HepG2 (cell line): ENCODE measurements around the gene MBD3L2B. TPM values are rescaled to one million over a fixed set of nuclear protein-coding genes. Genes with fewer than 3 reads are reported as not detected.

Experiments
- AGO2 ChIP-seq: fragments of 200-400 bp; formaldehyde crosslinking; optimal IDR thresholded peaks from 2 replicates; pipeline ENCODE3; 2017; ENCODE audit warnings: mild to moderate bottlenecking, low read depth, low read length, moderate library complexity
- ATAD3A ChIP-seq: sonication (generic); formaldehyde crosslinking; IDR thresholded peaks from 2 replicates; pipeline ENCODE4 v1.4.0; 2020; ENCODE audit warnings: missing genetic modification reagents
- EEA1 ChIP-seq: sonication (generic); formaldehyde crosslinking; IDR thresholded peaks from 2 replicates; pipeline ENCODE4 v1.5.1; 2020; ENCODE audit warnings: mild to moderate bottlenecking, missing genetic modification reagents, borderline replicate concordance
- FOXA1 ChIP-seq, 2 experiments: fragments of 450-650 bp in 1 of 2; sonication (generic) in 1 of 2; formaldehyde crosslinking in 1 of 2; IDR thresholded peaks; 2 replicates each; pipeline versions ENCODE4 v1.4.0 to v1.6.1; 2016 to 2020; ENCODE audit warnings: missing genetic modification reagents in 1 of 2
- HDAC2 ChIP-seq: sonication (generic); formaldehyde crosslinking; IDR thresholded peaks from 2 replicates; pipeline ENCODE4 v1.4.0; 2020; ENCODE audit warnings: missing genetic modification reagents
- JUN ChIP-seq: sonication (generic); formaldehyde crosslinking; IDR thresholded peaks from 2 replicates; pipeline ENCODE4 v1.4.0; 2020; ENCODE audit warnings: mild to moderate bottlenecking, missing genetic modification reagents
- MAF1 ChIP-seq: sonication (generic); formaldehyde crosslinking; IDR thresholded peaks from 2 replicates; pipeline ENCODE4 v1.5.0; 2020; ENCODE audit warnings: missing genetic modification reagents, borderline replicate concordance
- NR2F2 ChIP-seq: IDR thresholded peaks from 2 replicates; pipeline ENCODE4 v1.6.1; 2012; ENCODE audit warnings: low read depth, inconsistent platforms, borderline replicate concordance
- PLRG1 ChIP-seq: fragments of 450-650 bp; conservative IDR thresholded peaks from 2 replicates; pipeline ENCODE4 v1.6.1; 2016
- RARA ChIP-seq: IDR thresholded peaks from 2 replicates; pipeline ENCODE4 v1.6.1; 2016; ENCODE audit warnings: missing genetic modification reagents, missing compliant biosample characterization
- RBM39 ChIP-seq: fragments of 200-400 bp; formaldehyde crosslinking; IDR thresholded peaks from one replicate; pipeline ENCODE4 v1.6.1; 2018; ENCODE audit warnings: antibody characterized with exemption, mild to moderate bottlenecking, low read depth, low read length; ENCODE audit not compliant: poor library complexity, severe bottlenecking
- RORA ChIP-seq: sonication (generic); formaldehyde crosslinking; IDR thresholded peaks from 2 replicates; pipeline ENCODE4 v1.5.0; 2020; ENCODE audit warnings: mild to moderate bottlenecking, missing genetic modification reagents, moderate library complexity
- SCMH1 ChIP-seq: sonication (generic); formaldehyde crosslinking; IDR thresholded peaks from 2 replicates; pipeline ENCODE4 v1.9.0; 2021; ENCODE audit warnings: missing genetic modification reagents, mild to moderate bottlenecking, borderline replicate concordance
- SMAD9 ChIP-seq: sonication (generic); formaldehyde crosslinking; IDR thresholded peaks from 2 replicates; pipeline ENCODE4 v1.5.1; 2020; ENCODE audit warnings: mild to moderate bottlenecking, missing genetic modification reagents
- TBX3 ChIP-seq: fragments of 450-650 bp; IDR thresholded peaks from 2 replicates; pipeline ENCODE4 v1.6.1; 2017; ENCODE audit warnings: antibody characterized with exemption, mild to moderate bottlenecking, inconsistent platforms, borderline replicate concordance
- U2AF2 ChIP-seq: fragments of 200-400 bp; formaldehyde crosslinking; IDR thresholded peaks from 2 replicates; pipeline ENCODE4 v1.6.1; 2017; ENCODE audit warnings: low read depth, mild to moderate bottlenecking, low read length
- ZNF230 ChIP-seq: sonication (generic); formaldehyde crosslinking; IDR thresholded peaks from 2 replicates; pipeline ENCODE4 v1.4.0; 2020; ENCODE audit warnings: mild to moderate bottlenecking, missing genetic modification reagents
- ZNF235 ChIP-seq: sonication (generic); formaldehyde crosslinking; IDR thresholded peaks from 2 replicates; pipeline ENCODE4 v1.8.1; 2023; ENCODE audit warnings: mild to moderate bottlenecking, missing genetic modification reagents, borderline replicate concordance
- ZNF260 ChIP-seq: sonication (generic); formaldehyde crosslinking; IDR thresholded peaks from 2 replicates; pipeline ENCODE4 v1.4.0; 2020; ENCODE audit warnings: missing genetic modification reagents, low read depth, mild to moderate bottlenecking, borderline replicate concordance
- ZNF329 ChIP-seq: sonication (generic); formaldehyde crosslinking; IDR thresholded peaks from 2 replicates; pipeline ENCODE4 v1.9.0; 2021; ENCODE audit warnings: low read depth, mild to moderate bottlenecking, missing genetic modification reagents
- ZNF468 ChIP-seq: sonication (generic); formaldehyde crosslinking; IDR thresholded peaks from 2 replicates; pipeline ENCODE4 v1.8.0; 2022; ENCODE audit warnings: mild to moderate bottlenecking, moderate library complexity, missing genetic modification reagents
- ZNF776 ChIP-seq: sonication (generic); formaldehyde crosslinking; IDR thresholded peaks from 2 replicates; pipeline ENCODE4 v1.4.0; 2020; ENCODE audit warnings: mild to moderate bottlenecking, missing genetic modification reagents
- polyA plus RNA-seq, 8 experiments: library from polyadenylated mRNA; depleted of rRNA in 3 of 8; stranded (reverse) in 7 of 8; unstranded in 1 of 8; fragments of >200 nt; fragmentation: Illumina TruSeq in 4 of 8; extraction: Trizol in 4 of 8; gene quantifications; 2 replicates each; pipeline versions ENCODE4 v1.2.1 to v1.2.3, GENCODE V29; 2011 to 2016; ENCODE audit warnings: low read depth in 4 of 8, missing spikeins in 1 of 8, mixed read lengths in 1 of 8; ENCODE audit not compliant: insufficient read depth in 1 of 8
- total RNA-seq, 5 experiments: library from RNA; depleted of rRNA; stranded (reverse); fragments of >200 nt; fragmentation: Illumina TruSeq; extraction: Trizol; gene quantifications; 2 replicates each; pipeline ENCODE4 v1.2.3, GENCODE V29; 2016; ENCODE audit warnings: low read depth in 1 of 5
- TF ChIP-seq, protein P1 (sequence below): IDR thresholded peaks from 2 replicates; pipeline ENCODE4 v1.6.1; 2016; ENCODE audit warnings: mild to moderate bottlenecking, missing biosample characterization, missing genetic modification reagents
- TF ChIP-seq, protein P2 (sequence below): sonication (generic); formaldehyde crosslinking; IDR thresholded peaks from 2 replicates; pipeline ENCODE4 v1.4.0; 2020; ENCODE audit warnings: mild to moderate bottlenecking, missing genetic modification reagents
- TF ChIP-seq, protein P3 (sequence below): sonication (generic); formaldehyde crosslinking; IDR thresholded peaks from 2 replicates; pipeline ENCODE4 v1.5.0; 2020; ENCODE audit warnings: missing genetic modification reagents, mild to moderate bottlenecking, borderline replicate concordance
- TF ChIP-seq, protein P4 (sequence below): sonication (generic); formaldehyde crosslinking; IDR thresholded peaks from 2 replicates; pipeline ENCODE4 v1.4.0; 2020; ENCODE audit warnings: mild to moderate bottlenecking, low read depth, missing genetic modification reagents

The MBD3L2B gene
- total and polyA plus RNA-seq, 2 of the 13 experiments (the other 11 are each of a cell fraction or from before 2014, with no cell fraction given): not detected

DNA sequence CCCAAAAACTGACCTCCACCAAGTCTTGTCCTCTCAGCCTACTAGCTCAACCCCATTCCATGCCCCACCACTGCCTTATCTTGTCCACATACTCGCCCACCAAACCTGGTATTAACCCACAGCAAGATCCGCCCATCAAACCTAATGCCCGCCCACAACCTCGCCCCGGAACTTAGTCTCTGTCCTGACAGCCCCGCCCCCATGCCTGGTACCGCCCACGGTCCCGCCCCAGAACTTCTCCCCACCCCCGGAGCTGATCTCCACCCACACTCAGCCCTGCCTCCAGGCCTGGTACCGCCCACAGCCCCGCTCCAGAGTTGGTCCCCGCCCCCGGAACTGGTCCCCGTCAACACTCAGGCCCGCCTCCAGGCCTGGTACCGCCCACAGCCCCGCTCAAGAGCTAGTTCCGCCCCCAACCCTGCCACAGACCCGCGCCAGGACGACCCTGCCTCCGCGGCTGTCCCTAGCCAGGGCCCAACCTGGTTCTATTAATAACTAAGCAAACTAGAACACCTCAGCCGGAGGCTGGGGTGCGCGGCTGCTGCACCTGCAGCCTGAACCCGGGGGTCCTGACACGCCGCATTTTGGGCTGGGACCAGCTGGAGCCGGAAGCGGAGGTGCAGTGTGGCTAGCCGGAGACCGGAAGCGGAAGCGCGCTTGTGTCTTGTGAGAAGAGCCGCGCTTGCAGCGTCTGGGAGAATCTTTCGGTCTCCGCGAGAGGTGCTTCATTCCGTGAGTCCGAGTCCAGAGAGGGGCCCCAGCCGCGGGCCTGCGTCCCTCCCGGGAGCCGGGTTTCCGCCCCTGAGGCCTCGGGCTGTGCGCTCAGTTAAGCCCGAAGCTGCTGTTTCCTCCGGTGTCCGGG, 48.0 kb upstream of the MBD3L2B start, which contains the start of gene ZNF557 (continued):
- TF ChIP-seq JUN (CRISPR knock-in tag) (no peak), NR2F2 (no peak), TBX3 (no peak), U2AF2 (no peak), ZNF235 (CRISPR knock-in tag) (no peak), ZNF260 (no peak), ZNF329 (CRISPR knock-in tag) (0 out of 2 replicates have a peak, but pooled peaks have one; percentile 47), ATAD3A (CRISPR knock-in tag) (no peak), RORA (CRISPR knock-in tag) (no peak), SMAD9 (CRISPR knock-in tag) (no peak), RBM39 (peak; percentile 63), RARA (no peak), ZNF230 (CRISPR knock-in tag) (no peak), FOXA1 (IDR thresholded peaks at IDR 0.05) (no peak), FOXA1 (CRISPR knock-in tag; IDR thresholded peaks at IDR 0.05) (no peak), AGO2 (peak; percentile 66), ZNF468 (no peak), HDAC2 (CRISPR knock-in tag) (peak; percentile 39; the same call in 1 of the 2 replicates), PLRG1 (no peak), MAF1 (CRISPR knock-in tag) (0 out of 2 replicates have a peak, but pooled peaks have one; percentile 52), SCMH1 (CRISPR knock-in tag) (no peak), EEA1 (CRISPR knock-in tag) (0 out of 2 replicates have a peak, but pooled peaks have one; percentile 44), ZNF776 (CRISPR knock-in tag) (peak; percentile 57)
- TF ChIP-seq, protein P1, sequence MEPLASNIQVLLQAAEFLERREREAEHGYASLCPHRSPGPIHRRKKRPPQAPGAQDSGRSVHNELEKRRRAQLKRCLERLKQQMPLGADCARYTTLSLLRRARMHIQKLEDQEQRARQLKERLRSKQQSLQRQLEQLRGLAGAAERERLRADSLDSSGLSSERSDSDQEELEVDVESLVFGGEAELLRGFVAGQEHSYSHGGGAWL (CRISPR knock-in tag): 0 out of 2 replicates have a peak, but pooled peaks have one; percentile 44
- TF ChIP-seq, protein P2, sequence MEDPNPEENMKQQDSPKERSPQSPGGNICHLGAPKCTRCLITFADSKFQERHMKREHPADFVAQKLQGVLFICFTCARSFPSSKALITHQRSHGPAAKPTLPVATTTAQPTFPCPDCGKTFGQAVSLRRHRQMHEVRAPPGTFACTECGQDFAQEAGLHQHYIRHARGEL (CRISPR knock-in tag): 0 out of 2 replicates have a peak, but pooled peaks have one; percentile 56
- TF ChIP-seq, protein P3, sequence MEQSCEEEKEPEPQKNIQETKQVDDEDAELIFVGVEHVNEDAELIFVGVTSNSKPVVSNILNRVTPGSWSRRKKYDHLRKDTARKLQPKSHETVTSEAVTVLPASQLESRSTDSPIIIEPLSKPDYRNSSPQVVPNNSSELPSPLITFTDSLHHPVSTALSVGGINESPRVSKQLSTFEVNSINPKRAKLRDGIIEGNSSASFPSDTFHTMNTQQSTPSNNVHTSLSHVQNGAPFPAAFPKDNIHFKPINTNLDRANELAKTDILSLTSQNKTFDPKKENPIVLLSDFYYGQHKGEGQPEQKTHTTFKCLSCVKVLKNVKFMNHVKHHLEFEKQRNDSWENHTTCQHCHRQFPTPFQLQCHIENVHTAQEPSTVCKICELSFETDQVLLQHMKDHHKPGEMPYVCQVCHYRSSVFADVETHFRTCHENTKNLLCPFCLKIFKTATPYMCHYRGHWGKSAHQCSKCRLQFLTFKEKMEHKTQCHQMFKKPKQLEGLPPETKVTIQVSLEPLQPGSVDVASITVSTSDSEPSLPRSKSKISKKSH: peak; percentile 16; the same call in 1 of the 2 replicates
- TF ChIP-seq, protein P4, sequence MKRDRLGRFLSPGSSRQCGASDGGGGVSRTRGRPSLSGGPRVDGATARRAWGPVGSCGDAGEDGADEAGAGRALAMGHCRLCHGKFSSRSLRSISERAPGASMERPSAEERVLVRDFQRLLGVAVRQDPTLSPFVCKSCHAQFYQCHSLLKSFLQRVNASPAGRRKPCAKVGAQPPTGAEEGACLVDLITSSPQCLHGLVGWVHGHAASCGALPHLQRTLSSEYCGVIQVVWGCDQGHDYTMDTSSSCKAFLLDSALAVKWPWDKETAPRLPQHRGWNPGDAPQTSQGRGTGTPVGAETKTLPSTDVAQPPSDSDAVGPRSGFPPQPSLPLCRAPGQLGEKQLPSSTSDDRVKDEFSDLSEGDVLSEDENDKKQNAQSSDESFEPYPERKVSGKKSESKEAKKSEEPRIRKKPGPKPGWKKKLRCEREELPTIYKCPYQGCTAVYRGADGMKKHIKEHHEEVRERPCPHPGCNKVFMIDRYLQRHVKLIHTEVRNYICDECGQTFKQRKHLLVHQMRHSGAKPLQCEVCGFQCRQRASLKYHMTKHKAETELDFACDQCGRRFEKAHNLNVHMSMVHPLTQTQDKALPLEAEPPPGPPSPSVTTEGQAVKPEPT (CRISPR knock-in tag): peak; percentile 52; the same call in 1 of the 2 replicates
